GM19239 (cell line): ENCODE data around the gene NPL.

Source experiments
- DNase-seq: peaks from one replicate; pipeline ENCODE4 v3.0.0; 2011; ENCODE audit warnings: low spot score; ENCODE audit not compliant: insufficient read length
- FAIRE-seq: peaks from 2 replicates; lab custom pipeline; 2011; peaks lifted over from hg19 to GRCh38; lab: Jason Lieb, UNC

Gene NPL

GRCh38 chr1:182807907-182808306 is 18.3 kb downstream of the NPL start:
- DNase-seq (no peak), FAIRE-seq (no peak)

- no peak for DNase-seq
- no peak for FAIRE-seq
These were observed 19.9 kb downstream of the NPL start for GRCh38 chr1:182809414-182809957.

- no peak for FAIRE-seq
- no peak for DNase-seq
These were observed 22.6 kb downstream of the NPL start for GRCh38 chr1:182811975-182812722.

- DNase-seq, result no peak
- FAIRE-seq, result no peak
These were observed 27.3 kb downstream of the NPL start for GRCh38 chr1:182816863-182817262.

- FAIRE-seq (no peak), DNase-seq (no peak)
These were observed 28.2 kb downstream of the NPL start for GRCh38 chr1:182817802-182818201.

GRCh38 chr1:182823220-182823619 is 33.6 kb downstream of the NPL start:
- no peak for DNase-seq
- FAIRE-seq, result no peak

GRCh38 chr1:182826892-182827291 is 37.3 kb downstream of the NPL start:
- FAIRE-seq, result peak; percentile 37
- DNase-seq, result no peak

- no peak for DNase-seq
- FAIRE-seq, result peak; percentile 78
These were observed 39.8 kb downstream of the NPL start for GRCh38 chr1:182829285-182829932.

- FAIRE-seq, result no peak
- DNase-seq, result no peak
These were observed 43.7 kb downstream of the NPL start for GRCh38 chr1:182833271-182833670.

- DNase-seq (no peak), FAIRE-seq (no peak)
These were observed 44.8 kb downstream of the NPL start for GRCh38 chr1:182834326-182834725.

GRCh38 chr1:182835806-182836205 is 46.2 kb downstream of the NPL start:
- FAIRE-seq (no peak), DNase-seq (no peak)

- DNase-seq, result peak; percentile 77
- peak; percentile 90 for FAIRE-seq
These were observed 49.9 kb downstream of the NPL start, which contains the start of gene DHX9 for GRCh38 chr1:182839209-182840066. TSS of gene DHX9 (plus strand) at chr1:182839347. CDS start at chr1:182842567, 3,220 bp downstream.

GRCh38 chr1:182841368-182841988 is 51.9 kb downstream of the NPL start:
- peak; percentile 17 for DNase-seq
- peak; percentile 85 for FAIRE-seq

- DNase-seq (no peak), FAIRE-seq (no peak)
These were observed 52.7 kb downstream of the NPL start for GRCh38 chr1:182842265-182842664.

GRCh38 chr1:182845379-182845778 is 55.8 kb downstream of the NPL start:
- FAIRE-seq (no peak), DNase-seq (no peak)

GRCh38 chr1:182845894-182846293 is 56.3 kb downstream of the NPL start:
- DNase-seq (no peak), FAIRE-seq (no peak)

GRCh38 chr1:182847105-182847504 is 57.5 kb downstream of the NPL start:
- DNase-seq, result no peak
- no peak for FAIRE-seq

- DNase-seq (no peak), FAIRE-seq (no peak)
These were observed 59.2 kb downstream of the NPL start for GRCh38 chr1:182848736-182849135.

- DNase-seq (no peak), FAIRE-seq (no peak)
These were observed 60.7 kb downstream of the NPL start for GRCh38 chr1:182850319-182850718.

- FAIRE-seq (no peak), DNase-seq (no peak)
These were observed 62.3 kb downstream of the NPL start for GRCh38 chr1:182851825-182852224.
